A549 (cell line): ENCODE data around the gene ZNF23.

Experiments
- CEBPB ChIP-seq, 2 experiments: fragments of >200 bp in 1 of 2; sonication (Bioruptor Twin) in 1 of 2; formaldehyde crosslinking in 1 of 2; IDR thresholded peaks; 2 replicates each; pipeline ENCODE4 v1.6.1; 2012 to 2016
- CHD2 ChIP-seq: fragments of 150-350 bp; IDR thresholded peaks from 2 replicates; pipeline ENCODE4 v1.6.1; 2014; ENCODE audit warnings: low read length; ENCODE audit not compliant: partially characterized antibody
- JUN ChIP-seq, 2 experiments: fragments of >200 bp; sonication (Bioruptor Twin); formaldehyde crosslinking; IDR thresholded peaks; 2 replicates in 1 of 2; 3 replicates in 1 of 2; pipeline ENCODE4 v1.6.1; 2016 to 2017
- JUNB ChIP-seq: fragments of >200 bp; sonication (Bioruptor Twin); formaldehyde crosslinking; IDR thresholded peaks from 2 replicates; pipeline ENCODE4 v1.6.1; 2016
- KDM1A ChIP-seq: fragments of 200-600 bp; sonication (generic); IDR thresholded peaks from 2 replicates; pipeline ENCODE4 v1.6.1; 2016; ENCODE audit warnings: low read depth, mild to moderate bottlenecking
- MAZ ChIP-seq: fragments of 150-350 bp; IDR thresholded peaks from 2 replicates; pipeline ENCODE4 v1.6.1; 2014; ENCODE audit warnings: antibody characterized with exemption, low read depth, low read length, borderline replicate concordance
- POLR2A ChIP-seq: IDR thresholded peaks from 2 replicates; pipeline ENCODE4 v1.6.1; 2012; ENCODE audit warnings: mild to moderate bottlenecking, low read length
- SMC3 ChIP-seq: fragments of >200 bp; sonication (Bioruptor Twin); formaldehyde crosslinking; IDR thresholded peaks from 3 replicates; pipeline ENCODE4 v1.6.1; 2018; ENCODE audit warnings: inconsistent platforms
- ZFP36 ChIP-seq: fragments of 450-650 bp; IDR thresholded peaks from 2 replicates; pipeline ENCODE4 v1.6.1; 2014; ENCODE audit warnings: borderline replicate concordance; ENCODE audit not compliant: partially characterized antibody
- TF ChIP-seq, protein P1 (sequence below): IDR thresholded peaks from 2 replicates; pipeline ENCODE4 v1.6.1; 2012
- TF ChIP-seq, protein P2 (sequence below): fragments of >200 bp; sonication (Bioruptor Twin); formaldehyde crosslinking; IDR thresholded peaks from 3 replicates; pipeline ENCODE4 v1.5.1; 2016
- TF ChIP-seq, protein P3 (sequence below): IDR thresholded peaks from 2 replicates; pipeline ENCODE4 v1.6.1; 2012; ENCODE audit warnings: low read depth, borderline replicate concordance

DNA sequence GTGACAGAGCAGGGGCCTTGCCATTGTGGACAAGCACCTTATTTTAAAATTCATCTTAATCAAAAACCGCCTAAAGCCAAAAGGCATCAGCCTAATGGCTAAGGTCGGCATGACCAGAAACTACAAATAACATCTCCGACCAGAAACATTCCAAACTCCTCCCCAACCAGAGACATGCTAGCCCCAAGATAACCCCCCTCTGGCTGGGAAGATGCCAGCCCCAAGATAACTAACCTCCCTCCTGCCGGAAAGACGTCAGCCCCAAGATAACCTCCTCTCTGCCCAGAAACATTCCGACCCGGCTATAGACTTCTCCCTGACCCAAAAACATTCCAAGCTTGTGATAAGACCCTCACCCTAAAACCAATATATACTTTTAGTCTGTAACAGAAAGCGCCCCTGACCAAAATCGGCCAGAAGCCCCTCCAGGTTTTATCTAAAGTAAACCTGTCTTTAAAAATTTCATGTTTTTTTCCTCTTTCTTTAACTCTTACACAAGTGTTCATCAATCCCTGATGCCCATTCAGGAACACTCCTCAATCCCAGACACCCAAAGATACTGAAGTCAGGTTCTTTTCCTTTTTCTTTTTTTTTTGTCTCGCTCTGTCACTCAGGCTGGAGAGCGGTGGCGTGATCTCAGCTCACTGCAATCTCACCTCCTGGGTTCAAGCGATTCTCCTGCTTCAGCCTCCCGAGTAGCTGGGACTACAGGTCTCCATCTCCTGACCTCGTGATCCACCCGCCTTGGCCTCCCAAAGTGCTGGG, 52.9 kb downstream of the ZNF23 start:
- TF ChIP-seq, protein P1, sequence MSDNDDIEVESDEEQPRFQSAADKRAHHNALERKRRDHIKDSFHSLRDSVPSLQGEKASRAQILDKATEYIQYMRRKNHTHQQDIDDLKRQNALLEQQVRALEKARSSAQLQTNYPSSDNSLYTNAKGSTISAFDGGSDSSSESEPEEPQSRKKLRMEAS, result no peak
- TF ChIP-seq, protein P2, sequence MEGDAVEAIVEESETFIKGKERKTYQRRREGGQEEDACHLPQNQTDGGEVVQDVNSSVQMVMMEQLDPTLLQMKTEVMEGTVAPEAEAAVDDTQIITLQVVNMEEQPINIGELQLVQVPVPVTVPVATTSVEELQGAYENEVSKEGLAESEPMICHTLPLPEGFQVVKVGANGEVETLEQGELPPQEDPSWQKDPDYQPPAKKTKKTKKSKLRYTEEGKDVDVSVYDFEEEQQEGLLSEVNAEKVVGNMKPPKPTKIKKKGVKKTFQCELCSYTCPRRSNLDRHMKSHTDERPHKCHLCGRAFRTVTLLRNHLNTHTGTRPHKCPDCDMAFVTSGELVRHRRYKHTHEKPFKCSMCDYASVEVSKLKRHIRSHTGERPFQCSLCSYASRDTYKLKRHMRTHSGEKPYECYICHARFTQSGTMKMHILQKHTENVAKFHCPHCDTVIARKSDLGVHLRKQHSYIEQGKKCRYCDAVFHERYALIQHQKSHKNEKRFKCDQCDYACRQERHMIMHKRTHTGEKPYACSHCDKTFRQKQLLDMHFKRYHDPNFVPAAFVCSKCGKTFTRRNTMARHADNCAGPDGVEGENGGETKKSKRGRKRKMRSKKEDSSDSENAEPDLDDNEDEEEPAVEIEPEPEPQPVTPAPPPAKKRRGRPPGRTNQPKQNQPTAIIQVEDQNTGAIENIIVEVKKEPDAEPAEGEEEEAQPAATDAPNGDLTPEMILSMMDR, result no peak
- TF ChIP-seq CHD2 (no peak), KDM1A (no peak), MAZ (no peak), JUNB (no peak), JUN (IDR thresholded peaks at IDR 0.05) (no peak), CEBPB (IDR thresholded peaks at IDR 0.05) (no peak), POLR2A (no peak), SMC3 (no peak), ZFP36 (no peak)
- TF ChIP-seq, protein P3, sequence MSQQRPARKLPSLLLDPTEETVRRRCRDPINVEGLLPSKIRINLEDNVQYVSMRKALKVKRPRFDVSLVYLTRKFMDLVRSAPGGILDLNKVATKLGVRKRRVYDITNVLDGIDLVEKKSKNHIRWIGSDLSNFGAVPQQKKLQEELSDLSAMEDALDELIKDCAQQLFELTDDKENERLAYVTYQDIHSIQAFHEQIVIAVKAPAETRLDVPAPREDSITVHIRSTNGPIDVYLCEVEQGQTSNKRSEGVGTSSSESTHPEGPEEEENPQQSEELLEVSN, result no peak
